Upper lobe of left lung (tissue), 6 donors: ENCODE results near the gene SMIM23. TPM values are rescaled to one million over a fixed set of nuclear protein-coding genes. Genes with fewer than 3 reads are reported as not detected.
A peak's percentile ranks its signal among the peaks of the same experiment; 100 is the strongest.

Experiments
- ATAC-seq, 2 donors: fragments of 200-7000 bp; cut with Tn5 transposase; one replicate each; pipeline ENCODE4 v1.9.1; 2022; ENCODE audit warnings: mild to moderate bottlenecking in 2 of 2, moderate library complexity in 2 of 2; ENCODE audit not compliant: low FRiP score in 2 of 2
- DNase-seq, 2 donors: peaks; one replicate each; pipeline ENCODE4 v3.0.0-alpha.2; 2019 to 2020
- H3K27ac ChIP-seq, 4 donors: fragments of 200-600 bp; sonication (generic); one replicate each; pipeline ENCODE4 v1.5.1; 2016 to 2019
- H3K27me3 ChIP-seq, 4 donors: fragments of 200-600 bp; sonication (generic); one replicate each; pipeline ENCODE4 v1.5.1; 2017 to 2019
- H3K36me3 ChIP-seq, 4 donors: fragments of 200-600 bp; sonication (generic); one replicate each; pipeline ENCODE4 v1.5.1; 2016 to 2019
- H3K4me1 ChIP-seq, 4 donors: fragments of 200-600 bp; sonication (generic); one replicate each; pipeline ENCODE4 v1.5.1; 2018 to 2019
- H3K4me3 ChIP-seq, 4 donors: fragments of 200-600 bp; sonication (generic); one replicate each; pipeline ENCODE4 v1.5.1; 2017 to 2019; ENCODE audit warnings: mild to moderate bottlenecking in 2 of 4, moderate library complexity in 1 of 4
- H3K9me3 ChIP-seq, 4 donors: fragments of 200-600 bp; sonication (generic); one replicate each; pipeline ENCODE4 v1.5.1; 2018 to 2019
- EP300 ChIP-seq, 4 donors: sonication (generic); formaldehyde crosslinking; IDR thresholded peaks; one replicate each; pipeline ENCODE4 v1.5.1; 2017; ENCODE audit warnings: antibody characterized with exemption in 4 of 4, control low read depth in 2 of 4
- POLR2A ChIP-seq, 4 donors: fragments of 450-650 bp; IDR thresholded peaks; one replicate each; pipeline ENCODE4 v1.5.1; 2016 to 2017; ENCODE audit warnings: antibody characterized with exemption in 4 of 4, mild to moderate bottlenecking in 2 of 4
- POLR2AphosphoS5 ChIP-seq, 2 donors: sonication (generic); formaldehyde crosslinking; IDR thresholded peaks; one replicate each; pipeline ENCODE4 v1.5.1; 2017; ENCODE audit warnings: antibody characterized with exemption in 2 of 2
- WGBS, 2 donors: methylation state at CpG; one replicate each; pipeline ENCODE4 v1.1.5; 2017 to 2018; 5-methylcytosine and 5-hydroxymethylcytosine counted together
- total RNA-seq, 6 donors: library from RNA; depleted of rRNA in 4 of 6; stranded (reverse); fragments of >200 nt in 4 of 6; gene quantifications; one replicate each; pipeline versions ENCODE4 v1.1.0 to v1.2.1, GENCODE V29; 2016 to 2021
- TF ChIP-seq, protein P1 (sequence below), 6 experiments: fragments of 450-650 bp in 4 of 6; fragments of 200-600 bp in 2 of 6; sonication (generic) in 2 of 6; IDR thresholded peaks; one replicate each; pipeline ENCODE4 v1.5.1; 2016 to 2019; ENCODE audit warnings: antibody characterized with exemption in 6 of 6
- donor health status: DM: no; HTN: no; CAD: no; lungs with moderate emphysema.
- donor health status: DM: no; HTN: yes; CAD: no; lungs with severe emphysema.

SMIM23 gene
- total RNA-seq, 6 donors from 2014 or later: not detected

DNA sequence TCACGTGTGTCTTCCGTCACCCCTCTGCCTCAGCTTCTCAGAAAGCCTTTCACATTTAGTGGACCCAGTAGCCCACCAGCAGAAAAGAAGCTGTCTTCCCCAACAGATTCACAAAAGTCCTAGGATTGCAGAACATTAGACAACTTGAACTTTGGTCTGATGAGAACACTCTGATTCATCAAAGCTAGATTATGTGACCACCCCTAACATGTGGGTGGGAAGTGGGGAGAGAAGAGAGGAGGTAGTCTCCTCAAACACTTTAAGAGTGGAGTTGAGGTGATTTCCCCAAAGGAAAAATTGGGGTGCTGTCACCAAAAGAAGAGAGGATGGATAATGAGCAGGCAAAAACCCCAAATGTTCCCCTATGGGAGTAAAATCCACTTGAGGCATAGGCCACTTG is 41.4 kb upstream of the SMIM23 start:
- H3K27me3 ChIP-seq: no peaks in the 10 kb centered on the region
- WGBS, 2 donors: 93 to 94% methylated on average over 2 of the region's 2 CpGs
- H3K4me3 ChIP-seq: no peak overlapping the region
- H3K4me1 ChIP-seq: peaks cover 0 to under 1% (median 0%) of the 10 kb centered on the region in 4 donors
- TF ChIP-seq EP300 (IDR thresholded peaks at IDR 0.05) (no peak), POLR2A (IDR thresholded peaks at IDR 0.05) (no peak), POLR2AphosphoS5 (IDR thresholded peaks at IDR 0.05) (no peak)
- TF ChIP-seq, protein P1, sequence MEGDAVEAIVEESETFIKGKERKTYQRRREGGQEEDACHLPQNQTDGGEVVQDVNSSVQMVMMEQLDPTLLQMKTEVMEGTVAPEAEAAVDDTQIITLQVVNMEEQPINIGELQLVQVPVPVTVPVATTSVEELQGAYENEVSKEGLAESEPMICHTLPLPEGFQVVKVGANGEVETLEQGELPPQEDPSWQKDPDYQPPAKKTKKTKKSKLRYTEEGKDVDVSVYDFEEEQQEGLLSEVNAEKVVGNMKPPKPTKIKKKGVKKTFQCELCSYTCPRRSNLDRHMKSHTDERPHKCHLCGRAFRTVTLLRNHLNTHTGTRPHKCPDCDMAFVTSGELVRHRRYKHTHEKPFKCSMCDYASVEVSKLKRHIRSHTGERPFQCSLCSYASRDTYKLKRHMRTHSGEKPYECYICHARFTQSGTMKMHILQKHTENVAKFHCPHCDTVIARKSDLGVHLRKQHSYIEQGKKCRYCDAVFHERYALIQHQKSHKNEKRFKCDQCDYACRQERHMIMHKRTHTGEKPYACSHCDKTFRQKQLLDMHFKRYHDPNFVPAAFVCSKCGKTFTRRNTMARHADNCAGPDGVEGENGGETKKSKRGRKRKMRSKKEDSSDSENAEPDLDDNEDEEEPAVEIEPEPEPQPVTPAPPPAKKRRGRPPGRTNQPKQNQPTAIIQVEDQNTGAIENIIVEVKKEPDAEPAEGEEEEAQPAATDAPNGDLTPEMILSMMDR (IDR thresholded peaks at IDR 0.05): no peak
- DNase-seq: no peak
- H3K9me3 ChIP-seq: no peaks in the 10 kb centered on the region
- ATAC-seq: no peak
- no peak overlapping the region for H3K27ac ChIP-seq
- no peaks in the 10 kb centered on the region for H3K36me3 ChIP-seq

DNA sequence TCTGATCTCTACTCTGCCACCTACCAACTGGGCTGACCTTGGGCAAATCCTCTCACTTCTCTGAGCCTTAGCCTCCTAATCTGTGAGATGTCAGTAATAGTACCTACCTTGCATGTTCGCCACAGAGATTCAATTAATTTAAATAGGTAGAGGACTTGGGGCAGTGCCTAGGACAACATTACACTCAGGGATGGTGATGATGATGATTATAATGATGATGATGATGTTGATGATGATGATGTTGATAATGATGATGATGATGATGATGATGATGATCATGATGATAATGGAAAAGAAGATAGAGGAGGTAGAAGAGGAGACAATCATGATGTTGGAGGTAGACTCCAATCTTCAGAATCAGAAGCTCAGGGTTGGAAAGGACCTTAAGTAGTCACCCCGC is 40.7 kb upstream of the SMIM23 start:
- Histone ChIP-seq H3K36me3 (no peaks in the 10 kb centered on the region), H3K27me3 (no peaks in the 10 kb centered on the region), H3K27ac (no peak overlapping the region), H3K4me3 (no peak overlapping the region), H3K9me3 (no peaks in the 10 kb centered on the region), H3K4me1 (peaks cover 0 to 5% (median under 1%) of the 10 kb centered on the region in 4 donors)
- DNase-seq: no peak
- TF ChIP-seq, protein P1 (IDR thresholded peaks at IDR 0.05): no peak
- TF ChIP-seq POLR2A (IDR thresholded peaks at IDR 0.05): no peak
- TF ChIP-seq POLR2AphosphoS5 (IDR thresholded peaks at IDR 0.05): no peak
- TF ChIP-seq EP300 (IDR thresholded peaks at IDR 0.05): no peak
- no peak for ATAC-seq
- WGBS, 2 donors: 94 to 100% methylated on average over 2 of the region's 2 CpGs

DNA sequence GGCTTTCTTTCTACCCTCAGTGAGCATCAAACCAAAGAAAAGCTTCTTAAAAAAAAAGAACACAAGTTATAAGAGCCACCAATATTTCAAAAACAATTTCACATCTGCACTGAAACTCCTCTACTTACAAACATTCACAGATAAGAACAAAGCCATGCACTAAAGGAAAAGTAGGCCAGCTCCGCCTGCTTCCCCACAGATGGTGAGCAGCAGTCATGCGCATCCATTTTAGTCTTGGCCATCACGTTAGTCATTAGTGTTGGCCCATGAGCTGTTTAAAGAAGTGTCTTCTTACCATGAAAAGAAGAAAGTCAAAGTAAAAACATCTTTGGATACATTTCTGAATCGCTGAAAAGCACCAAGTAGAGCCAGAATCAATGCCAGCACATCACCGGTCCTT is 40.0 kb upstream of the SMIM23 start:
- peak in 1 of 2 donors; percentile 34 for ATAC-seq
- no peak overlapping the region for H3K4me3 ChIP-seq
- no peak for TF ChIP-seq POLR2AphosphoS5 (IDR thresholded peaks at IDR 0.05)
- TF ChIP-seq EP300 (IDR thresholded peaks at IDR 0.05): no peak
- TF ChIP-seq POLR2A (IDR thresholded peaks at IDR 0.05): no peak
- TF ChIP-seq, protein P1 (IDR thresholded peaks at IDR 0.05): no peak
- no peaks in the 10 kb centered on the region for H3K36me3 ChIP-seq
- H3K9me3 ChIP-seq: no peaks in the 10 kb centered on the region
- no peak overlapping the region for H3K27ac ChIP-seq
- no peak for DNase-seq
- H3K27me3 ChIP-seq: no peaks in the 10 kb centered on the region
- H3K4me1 ChIP-seq: peaks cover 0 to 9% (median 3%) of the 10 kb centered on the region in 4 donors
- 75 to 96% methylated on average over 5 of the region's 5 CpGs for WGBS, 2 donors

DNA sequence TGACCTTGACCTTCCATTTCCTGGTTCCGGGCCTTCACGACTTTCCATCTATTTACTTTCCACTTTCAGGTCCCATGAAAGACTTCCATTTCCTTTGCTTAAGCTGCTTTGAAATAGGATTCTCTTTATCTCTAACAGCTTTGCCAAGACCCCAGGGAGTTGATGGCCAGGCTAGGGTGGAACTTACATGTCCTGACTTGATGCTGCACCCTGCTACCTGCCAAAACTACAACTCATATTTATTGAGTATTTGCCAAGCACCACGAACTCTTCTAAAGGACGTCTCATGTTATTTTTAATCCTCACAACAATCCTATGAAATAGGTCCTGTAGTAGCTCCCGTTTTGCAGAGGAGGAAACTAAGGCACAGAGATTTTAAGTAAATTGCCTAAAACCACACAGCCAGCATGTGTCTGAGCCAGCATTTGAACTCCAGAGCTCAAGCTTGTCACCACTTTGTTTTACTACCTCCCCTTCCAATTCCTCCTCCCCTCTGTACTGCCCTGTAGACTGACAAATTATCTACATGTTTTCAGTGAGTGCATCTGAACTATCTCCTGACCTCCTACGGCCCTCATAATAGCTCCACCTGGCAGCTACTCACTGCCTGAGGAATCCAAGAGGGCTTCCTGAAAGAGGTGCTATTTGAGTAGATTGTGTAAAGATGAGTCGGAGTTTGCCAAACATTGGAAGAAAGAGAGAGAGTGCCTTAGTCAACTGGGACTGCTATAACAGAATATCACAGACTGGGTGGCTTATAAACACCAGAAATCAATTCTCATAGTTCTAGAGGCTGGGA is 38.4 kb upstream of the SMIM23 start:
- WGBS, 2 donors: 63 to 66% methylated on average over 7 of the region's 7 CpGs
- H3K36me3 ChIP-seq: no peaks in the 10 kb centered on the region
- H3K9me3 ChIP-seq: no peaks in the 10 kb centered on the region
- TF ChIP-seq POLR2AphosphoS5 (IDR thresholded peaks at IDR 0.05) (no peak), EP300 (IDR thresholded peaks at IDR 0.05) (no peak), POLR2A (IDR thresholded peaks at IDR 0.05) (no peak)
- TF ChIP-seq, protein P1 (IDR thresholded peaks at IDR 0.05): no peak
- no peak for ATAC-seq
- no peak for DNase-seq
- peaks cover 0 to 13% (median 3%) of the 10 kb centered on the region in 4 donors for H3K4me1 ChIP-seq
- H3K27ac ChIP-seq: no peak overlapping the region
- no peak overlapping the region for H3K4me3 ChIP-seq
- no peaks in the 10 kb centered on the region for H3K27me3 ChIP-seq

DNA sequence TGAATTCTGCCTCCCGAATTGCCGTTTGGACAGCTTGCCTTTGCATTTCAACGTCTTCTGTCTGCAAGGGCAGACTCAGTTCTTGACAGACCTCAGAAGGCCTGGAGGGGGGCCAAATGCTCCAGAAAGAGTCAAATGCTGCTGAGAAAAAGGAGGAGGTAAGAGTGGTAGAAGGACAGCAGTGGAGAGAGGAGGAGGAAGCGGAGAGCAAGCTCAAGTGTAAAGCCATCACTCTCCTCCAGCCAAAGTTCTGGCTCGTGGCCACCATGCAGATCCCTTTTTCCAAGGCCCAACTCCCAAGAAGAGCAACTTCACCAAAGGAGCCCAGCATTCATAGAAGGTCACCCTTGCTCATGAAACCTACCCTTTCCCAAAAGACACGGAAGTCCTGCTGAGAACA is 36.9 kb upstream of the SMIM23 start:
- 82 to 85% methylated on average over 6 of the region's 6 CpGs for WGBS, 2 donors
- H3K36me3 ChIP-seq: no peaks in the 10 kb centered on the region
- no peaks in the 10 kb centered on the region for H3K27me3 ChIP-seq

More for the DNA sequence above, 36.9 kb upstream of the SMIM23 start:
- DNase-seq (no peak), ATAC-seq (no peak)
- TF ChIP-seq POLR2AphosphoS5 (IDR thresholded peaks at IDR 0.05): no peak
- TF ChIP-seq EP300 (IDR thresholded peaks at IDR 0.05): no peak
- TF ChIP-seq POLR2A (IDR thresholded peaks at IDR 0.05): no peak
- TF ChIP-seq, protein P1 (IDR thresholded peaks at IDR 0.05): no peak
- H3K27ac ChIP-seq: no peak overlapping the region
- no peak overlapping the region for H3K4me3 ChIP-seq
- H3K4me1 ChIP-seq: peaks cover 0 to 13% (median 3%) of the 10 kb centered on the region in 4 donors
- H3K9me3 ChIP-seq: no peaks in the 10 kb centered on the region
